ENCODE data around the gene DENND4A.

DENND4A gene

GRCh38 chr15:65832549-65833364 is 40.7 kb upstream of the DENND4A start:
- Histone ChIP-seq H3K27ac (peak overlapping the region; percentile 74 to 76), H3K36me3 (no peaks in the 10 kb centered on the region), H3K9me3 (no peaks in the 10 kb centered on the region), H3K27me3 (no peaks in the 10 kb centered on the region), H3K4me1 (peaks cover 0 to 38% (median 25%) of the 10 kb centered on the region in 4 donors), H3K4me3 (peak overlapping the region; percentile 27 to 33)
- intact Hi-C loops (cut with DNase I; ENCODE audit: low total_unique reads), result no loop called here
- DNase-seq, result peak; percentile 96 to 97
- TF ChIP-seq CTCF (IDR thresholded peaks at IDR 0.05), result no peak

- Histone ChIP-seq H3K4me1 (peaks cover 0 to 29% (median 21%) of the 10 kb centered on the region in 4 donors), H3K36me3 (no peaks in the 10 kb centered on the region), H3K9me3 (no peaks in the 10 kb centered on the region), H3K27ac (no peak overlapping the region), H3K4me3 (no peak overlapping the region), H3K27me3 (no peaks in the 10 kb centered on the region)
- peak in 1 of 2 experiments; percentile 15 for TF ChIP-seq CTCF (IDR thresholded peaks at IDR 0.05)
- intact Hi-C loops (cut with DNase I; ENCODE audit: low total_unique reads), result no loop called here
- DNase-seq, result no peak
Measured at GRCh38 chr15:65829130-65829764, 37.2 kb upstream of the DENND4A start.

- intact Hi-C loops (cut with DNase I; ENCODE audit: low total_unique reads), result no loop called here
- no peak for DNase-seq
- no peak for TF ChIP-seq CTCF (IDR thresholded peaks at IDR 0.05)
- Histone ChIP-seq H3K4me1 (peaks cover 0 to 25% (median 14%) of the 10 kb centered on the region in 4 donors), H3K4me3 (no peak overlapping the region), H3K27me3 (no peaks in the 10 kb centered on the region), H3K36me3 (no peaks in the 10 kb centered on the region), H3K9me3 (no peaks in the 10 kb centered on the region), H3K27ac (no peak overlapping the region)
Measured at GRCh38 chr15:65828585-65828984, 36.5 kb upstream of the DENND4A start.

- no peaks in the 10 kb centered on the region for H3K36me3 ChIP-seq
- no peak overlapping the region for H3K4me3 ChIP-seq
- no peak for DNase-seq
- TF ChIP-seq CTCF (IDR thresholded peaks at IDR 0.05), result no peak
- no peaks in the 10 kb centered on the region for H3K27me3 ChIP-seq
- no peak overlapping the region for H3K27ac ChIP-seq
- no peaks in the 10 kb centered on the region for H3K9me3 ChIP-seq
- peaks cover 0 to 12% (median 2%) of the 10 kb centered on the region in 4 donors for H3K4me1 ChIP-seq
- intact Hi-C loops (cut with DNase I; ENCODE audit: low total_unique reads), result no loop called here
Measured at GRCh38 chr15:65827065-65827464, 35.0 kb upstream of the DENND4A start.

GRCh38 chr15:65824941-65825544 is 33.0 kb upstream of the DENND4A start:
- no peaks in the 10 kb centered on the region for H3K36me3 ChIP-seq
- H3K4me3 ChIP-seq, result no peak overlapping the region
- peak; percentile 62 to 69 for DNase-seq
- H3K27ac ChIP-seq, result no peak overlapping the region
- peaks cover 0 to 8% (median 0%) of the 10 kb centered on the region in 4 donors for H3K4me1 ChIP-seq
- H3K27me3 ChIP-seq, result no peaks in the 10 kb centered on the region
- intact Hi-C loops (cut with DNase I; ENCODE audit: low total_unique reads), result no loop called here
- no peak for TF ChIP-seq CTCF (IDR thresholded peaks at IDR 0.05)
- no peaks in the 10 kb centered on the region for H3K9me3 ChIP-seq
